ENCODE data around the gene MCM3AP.

The MCM3AP gene

GRCh38 chr21:46284733-46285132 is 678 bp downstream of the MCM3AP start:
- TF ChIP-seq FOXM1 (IDR thresholded peaks at IDR 0.05; ENCODE audit: borderline replicate concordance, low read depth) (no peak), NFIC (IDR thresholded peaks at IDR 0.05) (no peak), TAF1 (IDR thresholded peaks at IDR 0.05; ENCODE audit: low read depth) (no peak), TEAD4 (IDR thresholded peaks at IDR 0.05) (no peak), EP300 (IDR thresholded peaks at IDR 0.05; ENCODE audit: borderline replicate concordance) (no peak), RAD21 (IDR thresholded peaks at IDR 0.05; ENCODE audit: low read depth) (no peak), MAX (IDR thresholded peaks at IDR 0.05) (no peak), CEBPB (IDR thresholded peaks at IDR 0.05) (no peak), TCF12 (IDR thresholded peaks at IDR 0.05; ENCODE audit: low read depth) (no peak), USF1 (IDR thresholded peaks at IDR 0.05) (no peak), CREB1 (IDR thresholded peaks at IDR 0.05; ENCODE audit: low read depth) (no peak), EGR1 (IDR thresholded peaks at IDR 0.05) (no peak), ZBTB7A (IDR thresholded peaks at IDR 0.05; ENCODE audit: low read depth) (no peak), YY1 (IDR thresholded peaks at IDR 0.05; ENCODE audit: low read depth) (no peak)
- TF ChIP-seq, protein P1, sequence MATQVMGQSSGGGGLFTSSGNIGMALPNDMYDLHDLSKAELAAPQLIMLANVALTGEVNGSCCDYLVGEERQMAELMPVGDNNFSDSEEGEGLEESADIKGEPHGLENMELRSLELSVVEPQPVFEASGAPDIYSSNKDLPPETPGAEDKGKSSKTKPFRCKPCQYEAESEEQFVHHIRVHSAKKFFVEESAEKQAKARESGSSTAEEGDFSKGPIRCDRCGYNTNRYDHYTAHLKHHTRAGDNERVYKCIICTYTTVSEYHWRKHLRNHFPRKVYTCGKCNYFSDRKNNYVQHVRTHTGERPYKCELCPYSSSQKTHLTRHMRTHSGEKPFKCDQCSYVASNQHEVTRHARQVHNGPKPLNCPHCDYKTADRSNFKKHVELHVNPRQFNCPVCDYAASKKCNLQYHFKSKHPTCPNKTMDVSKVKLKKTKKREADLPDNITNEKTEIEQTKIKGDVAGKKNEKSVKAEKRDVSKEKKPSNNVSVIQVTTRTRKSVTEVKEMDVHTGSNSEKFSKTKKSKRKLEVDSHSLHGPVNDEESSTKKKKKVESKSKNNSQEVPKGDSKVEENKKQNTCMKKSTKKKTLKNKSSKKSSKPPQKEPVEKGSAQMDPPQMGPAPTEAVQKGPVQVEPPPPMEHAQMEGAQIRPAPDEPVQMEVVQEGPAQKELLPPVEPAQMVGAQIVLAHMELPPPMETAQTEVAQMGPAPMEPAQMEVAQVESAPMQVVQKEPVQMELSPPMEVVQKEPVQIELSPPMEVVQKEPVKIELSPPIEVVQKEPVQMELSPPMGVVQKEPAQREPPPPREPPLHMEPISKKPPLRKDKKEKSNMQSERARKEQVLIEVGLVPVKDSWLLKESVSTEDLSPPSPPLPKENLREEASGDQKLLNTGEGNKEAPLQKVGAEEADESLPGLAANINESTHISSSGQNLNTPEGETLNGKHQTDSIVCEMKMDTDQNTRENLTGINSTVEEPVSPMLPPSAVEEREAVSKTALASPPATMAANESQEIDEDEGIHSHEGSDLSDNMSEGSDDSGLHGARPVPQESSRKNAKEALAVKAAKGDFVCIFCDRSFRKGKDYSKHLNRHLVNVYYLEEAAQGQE (IDR thresholded peaks at IDR 0.05; ENCODE audit: low read depth): no peak

- TF ChIP-seq TEAD4 (IDR thresholded peaks at IDR 0.05) (no peak), CEBPB (IDR thresholded peaks at IDR 0.05) (no peak), TAF1 (IDR thresholded peaks at IDR 0.05; ENCODE audit: low read depth) (no peak), CREB1 (IDR thresholded peaks at IDR 0.05; ENCODE audit: low read depth) (no peak), RAD21 (IDR thresholded peaks at IDR 0.05; ENCODE audit: low read depth) (no peak), USF1 (IDR thresholded peaks at IDR 0.05) (no peak), ZBTB7A (IDR thresholded peaks at IDR 0.05; ENCODE audit: low read depth) (no peak), EP300 (IDR thresholded peaks at IDR 0.05; ENCODE audit: borderline replicate concordance) (no peak), EGR1 (IDR thresholded peaks at IDR 0.05) (no peak), NFIC (IDR thresholded peaks at IDR 0.05) (no peak)
These were observed 1.2 kb downstream of the MCM3AP start for GRCh38 chr21:46284077-46284644.

- TF ChIP-seq CREB1 (IDR thresholded peaks at IDR 0.05; ENCODE audit: low read depth): no peak
- no peak for TF ChIP-seq TAF1 (IDR thresholded peaks at IDR 0.05; ENCODE audit: low read depth)
- no peak for TF ChIP-seq FOXM1 (IDR thresholded peaks at IDR 0.05; ENCODE audit: borderline replicate concordance, low read depth)
- no peak for TF ChIP-seq TCF12 (IDR thresholded peaks at IDR 0.05; ENCODE audit: low read depth)
- TF ChIP-seq EP300 (IDR thresholded peaks at IDR 0.05; ENCODE audit: borderline replicate concordance): no peak
- no peak for TF ChIP-seq TEAD4 (IDR thresholded peaks at IDR 0.05)
- no peak for TF ChIP-seq MAX (IDR thresholded peaks at IDR 0.05)
- no peak for TF ChIP-seq NFIC (IDR thresholded peaks at IDR 0.05)
- TF ChIP-seq CEBPB (IDR thresholded peaks at IDR 0.05): no peak
- TF ChIP-seq EGR1 (IDR thresholded peaks at IDR 0.05): no peak
- TF ChIP-seq YY1 (IDR thresholded peaks at IDR 0.05; ENCODE audit: low read depth): no peak
- no peak for TF ChIP-seq ZBTB7A (IDR thresholded peaks at IDR 0.05; ENCODE audit: low read depth)
- TF ChIP-seq, protein P1 (IDR thresholded peaks at IDR 0.05; ENCODE audit: low read depth): no peak
- TF ChIP-seq USF1 (IDR thresholded peaks at IDR 0.05): no peak
- TF ChIP-seq RAD21 (IDR thresholded peaks at IDR 0.05; ENCODE audit: low read depth): no peak
These were observed 10.5 kb downstream of the MCM3AP start for GRCh38 chr21:46274797-46275390.

DNA sequence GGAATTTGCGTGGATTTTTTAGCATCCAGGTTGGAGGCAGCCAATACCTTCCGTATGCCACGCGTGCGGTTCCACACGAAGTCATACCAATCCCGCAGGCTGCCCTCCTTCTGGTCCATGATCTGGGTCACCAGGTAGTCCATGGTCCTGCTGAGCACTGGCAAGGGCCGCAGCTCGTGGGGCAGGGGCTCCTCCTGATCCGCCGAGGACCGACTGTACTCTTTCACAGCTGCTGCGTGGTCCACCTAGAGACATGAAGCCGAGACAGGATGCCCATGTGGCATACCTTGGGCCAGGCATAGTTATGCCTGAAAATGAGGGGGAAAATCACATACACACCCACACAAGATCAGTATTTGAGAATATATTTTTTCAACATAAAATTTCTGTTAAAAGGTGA is 12.1 kb downstream of the MCM3AP start:
- TF ChIP-seq CREB1 (IDR thresholded peaks at IDR 0.05; ENCODE audit: low read depth) (no peak), MAX (IDR thresholded peaks at IDR 0.05) (no peak), CEBPB (IDR thresholded peaks at IDR 0.05) (no peak), ZBTB7A (IDR thresholded peaks at IDR 0.05; ENCODE audit: low read depth) (no peak), YY1 (IDR thresholded peaks at IDR 0.05; ENCODE audit: low read depth) (no peak), FOXM1 (IDR thresholded peaks at IDR 0.05; ENCODE audit: borderline replicate concordance, low read depth) (no peak), NFIC (IDR thresholded peaks at IDR 0.05) (no peak), TAF1 (IDR thresholded peaks at IDR 0.05; ENCODE audit: low read depth) (no peak), TEAD4 (IDR thresholded peaks at IDR 0.05) (no peak), EGR1 (IDR thresholded peaks at IDR 0.05) (no peak), USF1 (IDR thresholded peaks at IDR 0.05) (no peak), TCF12 (IDR thresholded peaks at IDR 0.05; ENCODE audit: low read depth) (no peak)
- TF ChIP-seq, protein P1 (IDR thresholded peaks at IDR 0.05; ENCODE audit: low read depth): no peak

Measured in Ishikawa (cell line).